HepG2 (cell line): ENCODE data around the gene MFSD12. TPM values are rescaled to one million over a fixed set of nuclear protein-coding genes. Genes with fewer than 3 reads are reported as not detected.
A peak's percentile ranks its signal among the peaks of the same experiment; 100 is the strongest.

ENCODE experiments used
- ADNP ChIP-seq: sonication (generic); formaldehyde crosslinking; IDR thresholded peaks from 2 replicates; pipeline ENCODE4 v1.4.0; 2020; ENCODE audit warnings: missing genetic modification reagents
- CCAR2 ChIP-seq: fragments of 200-400 bp; formaldehyde crosslinking; optimal IDR thresholded peaks from 2 replicates; pipeline ENCODE3; 2018; ENCODE audit warnings: low read depth, mild to moderate bottlenecking, low read length, moderate library complexity
- HOXA7 ChIP-seq: sonication (generic); formaldehyde crosslinking; IDR thresholded peaks from 2 replicates; pipeline ENCODE4 v1.8.1; 2022; ENCODE audit warnings: mild to moderate bottlenecking, missing genetic modification reagents, moderate library complexity
- IKZF4 ChIP-seq: sonication (generic); formaldehyde crosslinking; IDR thresholded peaks from 2 replicates; pipeline ENCODE4 v1.5.1; 2020; ENCODE audit warnings: borderline replicate concordance, mild to moderate bottlenecking, low read depth, missing genetic modification reagents; ENCODE audit errors: not compliant biosample characterization
- KDM4B ChIP-seq: sonication (generic); formaldehyde crosslinking; IDR thresholded peaks from 2 replicates; pipeline ENCODE4 v1.4.0; 2020; ENCODE audit warnings: missing genetic modification reagents
- KIAA2018 ChIP-seq: sonication (generic); formaldehyde crosslinking; IDR thresholded peaks from 2 replicates; pipeline ENCODE4 v1.5.0; 2020; ENCODE audit warnings: mild to moderate bottlenecking, missing genetic modification reagents, borderline replicate concordance
- MXD4 ChIP-seq: IDR thresholded peaks from 2 replicates; pipeline ENCODE4 v1.6.1; 2016; ENCODE audit warnings: mild to moderate bottlenecking, missing biosample characterization, missing genetic modification reagents
- SMYD3 ChIP-seq: sonication (generic); formaldehyde crosslinking; IDR thresholded peaks from 2 replicates; pipeline ENCODE4 v1.8.1; 2023; ENCODE audit warnings: mild to moderate bottlenecking, missing genetic modification reagents
- THAP11 ChIP-seq: IDR thresholded peaks from 2 replicates; pipeline ENCODE4 v1.6.1; 2016; ENCODE audit warnings: missing biosample characterization, missing genetic modification reagents
- TMF1 ChIP-seq: sonication (generic); formaldehyde crosslinking; IDR thresholded peaks from 2 replicates; pipeline ENCODE4 v1.8.1; 2022; ENCODE audit warnings: low read depth, missing genetic modification reagents
- YY1 ChIP-seq: IDR thresholded peaks from 2 replicates; pipeline ENCODE4 v1.6.1; 2011; ENCODE audit warnings: low read length, low read depth, moderate library complexity, mild to moderate bottlenecking; ENCODE audit not compliant: insufficient read depth, insufficient replicate concordance
- ZMYM3 ChIP-seq: sonication (generic); formaldehyde crosslinking; IDR thresholded peaks from 2 replicates; pipeline ENCODE4 v1.5.1; 2020; ENCODE audit warnings: mild to moderate bottlenecking, missing genetic modification reagents
- ZNF558 ChIP-seq: sonication (generic); formaldehyde crosslinking; IDR thresholded peaks from 2 replicates; pipeline ENCODE4 v1.9.0; 2022; ENCODE audit warnings: mild to moderate bottlenecking, missing genetic modification reagents, borderline replicate concordance
- polyA plus RNA-seq, 8 experiments: library from polyadenylated mRNA; depleted of rRNA in 3 of 8; stranded (reverse) in 7 of 8; unstranded in 1 of 8; fragments of >200 nt; fragmentation: Illumina TruSeq in 4 of 8; extraction: Trizol in 4 of 8; gene quantifications; 2 replicates each; pipeline versions ENCODE4 v1.2.1 to v1.2.3, GENCODE V29; 2011 to 2016; ENCODE audit warnings: low read depth in 4 of 8, missing spikeins in 1 of 8, mixed read lengths in 1 of 8; ENCODE audit not compliant: insufficient read depth in 1 of 8
- total RNA-seq, 5 experiments: library from RNA; depleted of rRNA; stranded (reverse); fragments of >200 nt; fragmentation: Illumina TruSeq; extraction: Trizol; gene quantifications; 2 replicates each; pipeline ENCODE4 v1.2.3, GENCODE V29; 2016; ENCODE audit warnings: low read depth in 1 of 5
- TF ChIP-seq, protein P1 (sequence below): sonication (generic); formaldehyde crosslinking; IDR thresholded peaks from 2 replicates; pipeline ENCODE4 v1.5.0; 2020; ENCODE audit warnings: mild to moderate bottlenecking, missing genetic modification reagents, moderate library complexity
- TF ChIP-seq, protein P2 (sequence below): IDR thresholded peaks from 2 replicates; pipeline ENCODE4 v1.6.1; 2012; ENCODE audit warnings: low read depth, low read length, improper control_type of control experiment
- TF ChIP-seq, protein P3 (sequence below): IDR thresholded peaks from 2 replicates; pipeline ENCODE4 v1.6.1; 2016; ENCODE audit warnings: mild to moderate bottlenecking, missing biosample characterization, missing genetic modification reagents

MFSD12 gene
- total and polyA plus RNA-seq, 2 of the 13 experiments (the other 11 are each of a cell fraction or from before 2014, with no cell fraction given): 27.2 to 29.1 TPM

- TF ChIP-seq KIAA2018: no peak
- TF ChIP-seq THAP11: no peak
- TF ChIP-seq YY1: peak; percentile 11
- TF ChIP-seq, protein P1, sequence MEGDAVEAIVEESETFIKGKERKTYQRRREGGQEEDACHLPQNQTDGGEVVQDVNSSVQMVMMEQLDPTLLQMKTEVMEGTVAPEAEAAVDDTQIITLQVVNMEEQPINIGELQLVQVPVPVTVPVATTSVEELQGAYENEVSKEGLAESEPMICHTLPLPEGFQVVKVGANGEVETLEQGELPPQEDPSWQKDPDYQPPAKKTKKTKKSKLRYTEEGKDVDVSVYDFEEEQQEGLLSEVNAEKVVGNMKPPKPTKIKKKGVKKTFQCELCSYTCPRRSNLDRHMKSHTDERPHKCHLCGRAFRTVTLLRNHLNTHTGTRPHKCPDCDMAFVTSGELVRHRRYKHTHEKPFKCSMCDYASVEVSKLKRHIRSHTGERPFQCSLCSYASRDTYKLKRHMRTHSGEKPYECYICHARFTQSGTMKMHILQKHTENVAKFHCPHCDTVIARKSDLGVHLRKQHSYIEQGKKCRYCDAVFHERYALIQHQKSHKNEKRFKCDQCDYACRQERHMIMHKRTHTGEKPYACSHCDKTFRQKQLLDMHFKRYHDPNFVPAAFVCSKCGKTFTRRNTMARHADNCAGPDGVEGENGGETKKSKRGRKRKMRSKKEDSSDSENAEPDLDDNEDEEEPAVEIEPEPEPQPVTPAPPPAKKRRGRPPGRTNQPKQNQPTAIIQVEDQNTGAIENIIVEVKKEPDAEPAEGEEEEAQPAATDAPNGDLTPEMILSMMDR (CRISPR knock-in tag): peak; percentile 74
- peak; percentile 80 for TF ChIP-seq ADNP
- no peak for TF ChIP-seq TMF1 (CRISPR knock-in tag)
- no peak for TF ChIP-seq IKZF4 (CRISPR knock-in tag)
- TF ChIP-seq SMYD3 (CRISPR knock-in tag): no peak
- no peak for TF ChIP-seq HOXA7 (CRISPR knock-in tag)
- TF ChIP-seq CCAR2: no peak
- TF ChIP-seq ZNF558: no peak
- TF ChIP-seq, protein P2, sequence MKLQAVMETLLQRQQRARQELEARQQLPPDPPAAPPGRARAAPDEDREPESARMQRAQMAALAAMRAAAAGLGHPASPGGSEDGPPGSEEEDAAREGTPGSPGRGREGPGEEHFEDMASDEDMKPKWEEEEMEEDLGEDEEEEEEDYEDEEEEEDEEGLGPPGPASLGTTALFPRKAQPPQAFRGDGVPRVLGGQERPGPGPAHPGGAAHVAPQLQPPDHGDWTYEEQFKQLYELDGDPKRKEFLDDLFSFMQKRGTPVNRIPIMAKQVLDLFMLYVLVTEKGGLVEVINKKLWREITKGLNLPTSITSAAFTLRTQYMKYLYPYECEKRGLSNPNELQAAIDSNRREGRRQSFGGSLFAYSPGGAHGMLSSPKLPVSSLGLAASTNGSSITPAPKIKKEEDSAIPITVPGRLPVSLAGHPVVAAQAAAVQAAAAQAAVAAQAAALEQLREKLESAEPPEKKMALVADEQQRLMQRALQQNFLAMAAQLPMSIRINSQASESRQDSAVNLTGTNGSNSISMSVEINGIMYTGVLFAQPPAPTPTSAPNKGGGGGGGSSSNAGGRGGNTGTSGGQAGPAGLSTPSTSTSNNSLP: no peak
- TF ChIP-seq MXD4 (CRISPR knock-in tag): no peak
- TF ChIP-seq ZMYM3: peak; percentile 98
- TF ChIP-seq KDM4B (CRISPR knock-in tag): no peak
- TF ChIP-seq, protein P3, sequence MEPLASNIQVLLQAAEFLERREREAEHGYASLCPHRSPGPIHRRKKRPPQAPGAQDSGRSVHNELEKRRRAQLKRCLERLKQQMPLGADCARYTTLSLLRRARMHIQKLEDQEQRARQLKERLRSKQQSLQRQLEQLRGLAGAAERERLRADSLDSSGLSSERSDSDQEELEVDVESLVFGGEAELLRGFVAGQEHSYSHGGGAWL (CRISPR knock-in tag): no peak
Measured at GRCh38 chr19:3575260-3575741, 17.9 kb upstream of the MFSD12 start (continued).
